DOHH2 (cell line): ENCODE measurements around the gene PIGO.

Source experiments
- H3F3A ChIP-seq: fragments of 200-600 bp; sonication (generic), shearing (Covaris generic); 2 replicates; pipeline ENCODE4 v1.6.0; 2016; ENCODE audit warnings: antibody characterized with exemption, mild to moderate bottlenecking; ENCODE audit not compliant: control insufficient read depth, insufficient read depth
- H3K27ac ChIP-seq: fragments of 200-600 bp; sonication (generic); 2 replicates; pipeline ENCODE4 v1.5.1; 2014; ENCODE audit warnings: low read depth, mild to moderate bottlenecking, low read length, moderate library complexity
- H3K27me3 ChIP-seq: fragments of 200-600 bp; sonication (generic); 2 replicates; pipeline ENCODE4 v1.6.1; 2014; ENCODE audit warnings: mild to moderate bottlenecking, low read length, mixed read lengths; ENCODE audit not compliant: control insufficient read depth
- H3K36me3 ChIP-seq: fragments of 200-600 bp; sonication (generic); 2 replicates; pipeline ENCODE4 v1.6.1; 2014; ENCODE audit warnings: mild to moderate bottlenecking, low read length, moderate library complexity, mixed read lengths; ENCODE audit not compliant: control insufficient read depth
- H3K4me1 ChIP-seq: fragments of 200-600 bp; sonication (generic); 2 replicates; pipeline ENCODE4 v1.6.1; 2014; ENCODE audit warnings: mild to moderate bottlenecking, low read length, mixed read lengths; ENCODE audit not compliant: control insufficient read depth
- H3K4me2 ChIP-seq: fragments of 200-600 bp; sonication (generic); 2 replicates; pipeline ENCODE4 v1.6.0; 2014; ENCODE audit warnings: mild to moderate bottlenecking, low read length, moderate library complexity
- H3K4me3 ChIP-seq: fragments of 200-600 bp; sonication (generic); 2 replicates; pipeline ENCODE4 v1.5.1; 2014; ENCODE audit warnings: mild to moderate bottlenecking, low read length, mixed read lengths
- H3K79me2 ChIP-seq: fragments of 200-600 bp; sonication (generic); 2 replicates; pipeline ENCODE4 v1.6.1; 2014; ENCODE audit warnings: mild to moderate bottlenecking, low read length, mixed read lengths; ENCODE audit not compliant: control insufficient read depth
- H3K9me2 ChIP-seq: fragments of 200-600 bp; sonication (generic); replicated peaks from 2 replicates; pipeline ENCODE4 v1.6.1; 2014; ENCODE audit warnings: mild to moderate bottlenecking, low read length, mixed read lengths; ENCODE audit not compliant: control insufficient read depth
- H3K9me3 ChIP-seq: fragments of 200-600 bp; sonication (generic); 2 replicates; pipeline ENCODE4 v1.6.1; 2014; ENCODE audit warnings: antibody characterized with exemption, low read length, mixed read lengths; ENCODE audit not compliant: control insufficient read depth, insufficient read depth
- H4K20me1 ChIP-seq: fragments of 200-600 bp; sonication (generic); 2 replicates; pipeline ENCODE4 v1.6.0; 2014; ENCODE audit warnings: low read depth, mild to moderate bottlenecking, antibody characterized with exemption, low read length, moderate library complexity; ENCODE audit not compliant: control insufficient read depth, insufficient read depth
- EZH2phosphoT487 ChIP-seq: fragments of 200-600 bp; sonication (generic); IDR thresholded peaks from 2 replicates; pipeline ENCODE4 v1.6.1; 2017; ENCODE audit warnings: borderline replicate concordance, mild to moderate bottlenecking, antibody characterized with exemption, low read length, moderate library complexity, mixed read lengths
- TF ChIP-seq, protein P1 (sequence below): fragments of 200-600 bp; sonication (generic); IDR thresholded peaks from one replicate; pipeline ENCODE4 v1.5.1; 2014; ENCODE audit warnings: antibody characterized with exemption, mild to moderate bottlenecking, low read depth, low read length; ENCODE audit not compliant: poor library complexity, severe bottlenecking

PIGO gene

DNA sequence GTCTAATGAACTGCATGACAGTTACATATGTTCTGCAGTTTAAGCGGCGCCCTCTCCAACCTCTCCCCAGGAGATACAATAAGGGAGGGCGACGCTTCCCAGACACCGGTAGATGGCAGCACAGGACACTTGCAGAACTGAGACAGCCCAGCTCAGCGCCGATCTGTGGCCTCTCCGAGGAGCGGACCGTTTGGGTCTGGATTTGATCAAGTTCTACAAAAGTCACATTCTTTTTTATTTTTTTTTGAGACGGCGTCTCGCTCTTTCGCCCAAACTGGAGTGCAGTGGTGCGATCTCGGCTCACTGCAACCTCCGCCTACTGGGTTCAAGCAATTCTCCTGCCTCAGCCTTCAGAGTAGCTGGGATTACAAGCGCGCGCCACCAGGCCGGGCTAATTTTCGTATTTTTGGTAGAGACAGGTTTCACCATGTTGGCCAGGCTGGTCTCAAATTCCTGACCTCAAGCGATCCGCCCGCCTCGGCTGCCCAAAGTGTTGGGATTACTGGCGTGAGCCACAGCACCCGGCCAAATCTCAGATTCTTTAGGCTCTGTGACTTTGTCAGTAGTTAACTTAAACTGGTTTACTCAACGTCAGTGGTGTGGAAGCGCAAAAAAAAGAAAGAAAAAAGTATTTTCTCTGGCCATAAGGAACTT, 20.6 kb upstream of the PIGO start:
- no peaks in the 10 kb centered on the region for H3K9me3 ChIP-seq
- H3K27ac ChIP-seq: no peak overlapping the region
- H3K4me2 ChIP-seq: peak overlapping the region; percentile 97

DNA sequence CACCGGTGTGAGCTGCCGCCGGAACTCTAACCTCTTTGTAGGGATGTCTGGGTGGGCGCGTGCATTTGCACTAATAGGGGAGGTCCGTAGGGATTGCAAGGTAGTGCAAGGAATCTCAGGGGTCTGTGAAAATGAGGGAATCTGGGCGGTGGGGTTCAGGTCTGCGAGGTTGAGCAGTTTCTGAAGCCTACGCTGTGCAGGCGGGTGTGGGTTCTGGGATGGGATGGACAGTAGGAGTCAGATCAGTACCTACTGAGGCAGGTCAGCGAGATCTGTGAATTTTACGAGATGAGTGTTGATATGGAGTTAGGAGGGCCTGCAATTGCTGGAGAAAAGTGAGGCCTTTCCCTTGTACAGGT, 20.1 kb upstream of the PIGO start:
- Histone ChIP-seq H3K27me3 (no peaks in the 10 kb centered on the region), H3K4me3 (peak overlapping the region; percentile 94), H3K9me2 (no peaks in the 10 kb centered on the region), H3F3A (peaks cover 19% of the 10 kb centered on the region), H4K20me1 (no peaks in the 10 kb centered on the region), H3K4me2 (peak overlapping the region; percentile 97), H3K36me3 (no peaks in the 10 kb centered on the region), H3K9me3 (no peaks in the 10 kb centered on the region), H3K79me2 (no peaks in the 10 kb centered on the region), H3K27ac (no peak overlapping the region), H3K4me1 (peaks cover 37% of the 10 kb centered on the region)
- no peak for TF ChIP-seq EZH2phosphoT487
- TF ChIP-seq, protein P1, sequence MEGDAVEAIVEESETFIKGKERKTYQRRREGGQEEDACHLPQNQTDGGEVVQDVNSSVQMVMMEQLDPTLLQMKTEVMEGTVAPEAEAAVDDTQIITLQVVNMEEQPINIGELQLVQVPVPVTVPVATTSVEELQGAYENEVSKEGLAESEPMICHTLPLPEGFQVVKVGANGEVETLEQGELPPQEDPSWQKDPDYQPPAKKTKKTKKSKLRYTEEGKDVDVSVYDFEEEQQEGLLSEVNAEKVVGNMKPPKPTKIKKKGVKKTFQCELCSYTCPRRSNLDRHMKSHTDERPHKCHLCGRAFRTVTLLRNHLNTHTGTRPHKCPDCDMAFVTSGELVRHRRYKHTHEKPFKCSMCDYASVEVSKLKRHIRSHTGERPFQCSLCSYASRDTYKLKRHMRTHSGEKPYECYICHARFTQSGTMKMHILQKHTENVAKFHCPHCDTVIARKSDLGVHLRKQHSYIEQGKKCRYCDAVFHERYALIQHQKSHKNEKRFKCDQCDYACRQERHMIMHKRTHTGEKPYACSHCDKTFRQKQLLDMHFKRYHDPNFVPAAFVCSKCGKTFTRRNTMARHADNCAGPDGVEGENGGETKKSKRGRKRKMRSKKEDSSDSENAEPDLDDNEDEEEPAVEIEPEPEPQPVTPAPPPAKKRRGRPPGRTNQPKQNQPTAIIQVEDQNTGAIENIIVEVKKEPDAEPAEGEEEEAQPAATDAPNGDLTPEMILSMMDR: no peak

More for the DNA sequence above, 20.6 kb upstream of the PIGO start:
- H3K36me3 ChIP-seq: no peaks in the 10 kb centered on the region
- peak overlapping the region; percentile 94 for H3K4me3 ChIP-seq
- H3K27me3 ChIP-seq: no peaks in the 10 kb centered on the region
- H3K79me2 ChIP-seq: no peaks in the 10 kb centered on the region
- no peaks in the 10 kb centered on the region for H3K9me2 ChIP-seq
- H4K20me1 ChIP-seq: no peaks in the 10 kb centered on the region
- no peak for TF ChIP-seq EZH2phosphoT487
- TF ChIP-seq, protein P1: peak; percentile 88
- peaks cover 19% of the 10 kb centered on the region for H3F3A ChIP-seq
- peaks cover 33% of the 10 kb centered on the region for H3K4me1 ChIP-seq

DNA sequence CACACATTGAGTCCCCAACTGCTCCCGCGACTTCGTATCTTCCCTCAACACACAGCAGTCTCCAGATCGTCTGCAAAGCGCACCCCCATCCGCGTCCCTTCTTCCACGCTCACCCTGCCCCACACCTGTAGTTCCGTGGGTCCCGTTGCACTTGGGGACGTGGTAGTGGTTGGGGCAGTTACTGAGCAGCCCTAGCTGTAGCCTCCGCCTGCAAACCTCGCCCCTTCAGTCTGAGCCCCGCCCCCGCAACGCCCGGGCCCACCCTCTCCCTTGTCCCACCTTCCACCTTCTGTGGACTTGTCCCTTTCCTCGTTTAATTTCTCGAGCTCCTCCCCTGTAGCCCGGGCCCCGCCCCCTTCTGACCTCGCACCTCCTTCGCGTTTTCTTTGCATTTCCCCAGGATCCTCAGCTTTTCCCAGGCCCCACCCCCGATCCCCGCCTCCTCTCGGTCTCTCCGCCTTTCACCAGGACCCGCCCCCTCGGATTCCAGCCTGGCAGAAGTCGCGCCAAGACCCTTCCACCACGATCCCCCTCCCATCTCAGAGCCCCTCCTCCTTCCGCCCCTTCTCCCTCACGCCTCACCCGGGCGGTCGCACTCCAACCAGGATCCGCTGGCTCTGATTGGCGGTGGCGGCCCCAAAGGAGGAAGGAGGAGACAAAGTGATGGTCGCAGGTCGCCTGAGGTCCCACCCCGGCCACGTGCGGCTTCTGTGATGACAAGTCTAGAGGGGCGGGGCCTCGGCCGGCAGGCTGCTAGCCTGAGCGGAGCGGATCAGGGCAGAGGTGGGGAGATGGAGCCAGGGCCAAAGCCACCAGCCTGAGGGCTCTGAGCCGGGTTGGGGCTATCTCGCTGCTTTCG, 19.5 kb upstream of the PIGO start, which contains the start of gene ATOSB:
Gene ATOSB (minus strand): TSS at position 183 of the 859 bp plus-strand sequence. CDS start 7,588 bp downstream, outside the sequence.
- peaks cover 42% of the 10 kb centered on the region for H3K4me1 ChIP-seq
- H3K27me3 ChIP-seq: no peaks in the 10 kb centered on the region
- no peaks in the 10 kb centered on the region for H4K20me1 ChIP-seq
- peak within 1 kb of the TSS; percentile 85 for H3K27ac ChIP-seq
- peak within 1 kb of the TSS; percentile 94 for H3K4me3 ChIP-seq
- no peaks in the 10 kb centered on the region for H3K9me2 ChIP-seq
- H3K36me3 ChIP-seq: no peaks in the 10 kb centered on the region
- no peaks in the 10 kb centered on the region for H3K9me3 ChIP-seq
- no peak for TF ChIP-seq EZH2phosphoT487
- TF ChIP-seq, protein P1: no peak
- peaks cover 19% of the 10 kb centered on the region for H3F3A ChIP-seq
- peak within 1 kb of the TSS; percentile 97 for H3K4me2 ChIP-seq
- H3K79me2 ChIP-seq: no peaks in the 10 kb centered on the region
